HepG2 (cell line): Measurements from ENCODE around the gene PPFIA3. TPM values are rescaled to one million over a fixed set of nuclear protein-coding genes. Genes with fewer than 3 reads are reported as not detected.

ENCODE experiments used
- CC2D1A ChIP-seq: sonication (generic); formaldehyde crosslinking; IDR thresholded peaks from 2 replicates; pipeline ENCODE4 v1.8.1; 2023; ENCODE audit warnings: mild to moderate bottlenecking, missing genetic modification reagents
- E2F5 ChIP-seq: sonication (generic); formaldehyde crosslinking; conservative IDR thresholded peaks from 2 replicates; pipeline ENCODE4 v1.4.0; 2020; ENCODE audit warnings: missing genetic modification reagents
- ETV5 ChIP-seq: IDR thresholded peaks from 2 replicates; pipeline ENCODE4 v1.6.1; 2018; ENCODE audit warnings: missing biosample characterization, missing genetic modification reagents, inconsistent platforms, borderline replicate concordance
- GMEB1 ChIP-seq: sonication (generic); formaldehyde crosslinking; IDR thresholded peaks from 2 replicates; pipeline ENCODE4 v1.5.1; 2020; ENCODE audit warnings: missing genetic modification reagents, mild to moderate bottlenecking, borderline replicate concordance
- KLF16 ChIP-seq, 2 experiments: sonication (generic) in 1 of 2; formaldehyde crosslinking in 1 of 2; IDR thresholded peaks; 2 replicates each; pipeline versions ENCODE4 v1.6.1 to v1.8.0; 2016 to 2023; ENCODE audit warnings: missing genetic modification reagents in 2 of 2, missing compliant biosample characterization in 1 of 2
- KLF6 ChIP-seq: IDR thresholded peaks from 2 replicates; pipeline ENCODE4 v1.8.0; 2016; ENCODE audit warnings: missing biosample characterization, missing genetic modification reagents
- MTF1 ChIP-seq: sonication (generic); formaldehyde crosslinking; IDR thresholded peaks from 2 replicates; pipeline ENCODE4 v1.5.0; 2020; ENCODE audit warnings: missing genetic modification reagents
- MXD4 ChIP-seq: IDR thresholded peaks from 2 replicates; pipeline ENCODE4 v1.6.1; 2016; ENCODE audit warnings: mild to moderate bottlenecking, missing biosample characterization, missing genetic modification reagents
- TAF1 ChIP-seq: sonication (generic); formaldehyde crosslinking; IDR thresholded peaks from 2 replicates; pipeline ENCODE4 v1.4.0; 2020; ENCODE audit warnings: missing genetic modification reagents
- TBL1XR1 ChIP-seq: fragments of 150-350 bp; IDR thresholded peaks from 2 replicates; pipeline ENCODE4 v1.6.1; 2014; ENCODE audit warnings: borderline replicate concordance, low read length; ENCODE audit not compliant: partially characterized antibody
- TFDP1 ChIP-seq: IDR thresholded peaks from 2 replicates; pipeline ENCODE4 v1.6.1; 2016; ENCODE audit warnings: missing compliant biosample characterization, missing genetic modification reagents, borderline replicate concordance
- TGIF2 ChIP-seq: IDR thresholded peaks from 2 replicates; pipeline ENCODE4 v1.6.1; 2016; ENCODE audit warnings: control low read depth, missing compliant biosample characterization
- ZMAT3 ChIP-seq: sonication (generic); formaldehyde crosslinking; conservative IDR thresholded peaks from 2 replicates; pipeline ENCODE4 v1.7.0; 2021; ENCODE audit warnings: missing genetic modification reagents
- ZNF138 ChIP-seq: sonication (generic); formaldehyde crosslinking; IDR thresholded peaks from 2 replicates; pipeline ENCODE4 v1.5.0; 2020; ENCODE audit warnings: mild to moderate bottlenecking, low read depth, missing genetic modification reagents
- ZNF263 ChIP-seq: sonication (generic); formaldehyde crosslinking; IDR thresholded peaks from 2 replicates; pipeline ENCODE4 v1.4.0; 2020; ENCODE audit warnings: missing genetic modification reagents
- ZNF619 ChIP-seq: sonication (generic); formaldehyde crosslinking; IDR thresholded peaks from 2 replicates; pipeline ENCODE4 v1.4.0; 2020; ENCODE audit warnings: mild to moderate bottlenecking, missing genetic modification reagents
- ZNF782 ChIP-seq: sonication (generic); formaldehyde crosslinking; IDR thresholded peaks from 2 replicates; pipeline ENCODE4 v1.4.0; 2020; ENCODE audit warnings: missing genetic modification reagents, mild to moderate bottlenecking, borderline replicate concordance
- polyA plus RNA-seq, 8 experiments: library from polyadenylated mRNA; depleted of rRNA in 3 of 8; stranded (reverse) in 7 of 8; unstranded in 1 of 8; fragments of >200 nt; fragmentation: Illumina TruSeq in 4 of 8; extraction: Trizol in 4 of 8; gene quantifications; 2 replicates each; pipeline versions ENCODE4 v1.2.1 to v1.2.3, GENCODE V29; 2011 to 2016; ENCODE audit warnings: low read depth in 4 of 8, missing spikeins in 1 of 8, mixed read lengths in 1 of 8; ENCODE audit not compliant: insufficient read depth in 1 of 8
- total RNA-seq, 5 experiments: library from RNA; depleted of rRNA; stranded (reverse); fragments of >200 nt; fragmentation: Illumina TruSeq; extraction: Trizol; gene quantifications; 2 replicates each; pipeline ENCODE4 v1.2.3, GENCODE V29; 2016; ENCODE audit warnings: low read depth in 1 of 5
- TF ChIP-seq, protein P1 (sequence below), 2 experiments: sonication (generic) in 1 of 2; formaldehyde crosslinking in 1 of 2; IDR thresholded peaks; 2 replicates each; pipeline versions ENCODE4 v1.6.1 to v1.9.0; 2014 to 2022; ENCODE audit warnings: antibody characterized with exemption in 1 of 2, borderline replicate concordance in 1 of 2, inconsistent platforms in 1 of 2, low read depth in 1 of 2, missing genetic modification reagents in 1 of 2

PPFIA3 gene
- total and polyA plus RNA-seq, 2 of the 13 experiments (the other 11 are each of a cell fraction or from before 2014, with no cell fraction given) = 6.7 to 8.6 TPM

GRCh38 chr19:49118565-49119410 lies 556 bp upstream of the PPFIA3 start, which contains the start of gene C19orf73 (continued):
- TF ChIP-seq, protein P1, sequence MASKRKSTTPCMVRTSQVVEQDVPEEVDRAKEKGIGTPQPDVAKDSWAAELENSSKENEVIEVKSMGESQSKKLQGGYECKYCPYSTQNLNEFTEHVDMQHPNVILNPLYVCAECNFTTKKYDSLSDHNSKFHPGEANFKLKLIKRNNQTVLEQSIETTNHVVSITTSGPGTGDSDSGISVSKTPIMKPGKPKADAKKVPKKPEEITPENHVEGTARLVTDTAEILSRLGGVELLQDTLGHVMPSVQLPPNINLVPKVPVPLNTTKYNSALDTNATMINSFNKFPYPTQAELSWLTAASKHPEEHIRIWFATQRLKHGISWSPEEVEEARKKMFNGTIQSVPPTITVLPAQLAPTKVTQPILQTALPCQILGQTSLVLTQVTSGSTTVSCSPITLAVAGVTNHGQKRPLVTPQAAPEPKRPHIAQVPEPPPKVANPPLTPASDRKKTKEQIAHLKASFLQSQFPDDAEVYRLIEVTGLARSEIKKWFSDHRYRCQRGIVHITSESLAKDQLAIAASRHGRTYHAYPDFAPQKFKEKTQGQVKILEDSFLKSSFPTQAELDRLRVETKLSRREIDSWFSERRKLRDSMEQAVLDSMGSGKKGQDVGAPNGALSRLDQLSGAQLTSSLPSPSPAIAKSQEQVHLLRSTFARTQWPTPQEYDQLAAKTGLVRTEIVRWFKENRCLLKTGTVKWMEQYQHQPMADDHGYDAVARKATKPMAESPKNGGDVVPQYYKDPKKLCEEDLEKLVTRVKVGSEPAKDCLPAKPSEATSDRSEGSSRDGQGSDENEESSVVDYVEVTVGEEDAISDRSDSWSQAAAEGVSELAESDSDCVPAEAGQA (IDR thresholded peaks at IDR 0.05; ENCODE audit: low read depth) = no peak
- TF ChIP-seq, protein P1 (CRISPR knock-in tag; IDR thresholded peaks at IDR 0.05; ENCODE audit: borderline replicate concordance) = 0 out of 2 replicates have a peak, but pooled peaks have one; percentile 82
- TF ChIP-seq ZNF138 (CRISPR knock-in tag) = peak; percentile 50; the same call in 1 of the 2 replicates
- TF ChIP-seq TFDP1 (CRISPR knock-in tag) = peak; percentile 94; the same call in 1 of the 2 replicates
- TF ChIP-seq TGIF2 (CRISPR knock-in tag) = 0 out of 2 replicates have a peak, but pooled peaks have one; percentile 34
- peak; percentile 79 for TF ChIP-seq GMEB1 (CRISPR knock-in tag)
- TF ChIP-seq ZNF619 (CRISPR knock-in tag) = 0 out of 2 replicates have a peak, but pooled peaks have one; percentile 40
- peak; percentile 71; the same call in 1 of the 2 replicates for TF ChIP-seq KLF6 (CRISPR knock-in tag)
- peak in 1 of 2 experiments; percentile 63; a peak in 1 of 4 replicates for TF ChIP-seq KLF16 (CRISPR knock-in tag; IDR thresholded peaks at IDR 0.05)
- TF ChIP-seq MXD4 = peak; percentile 74
- peak; percentile 75 for TF ChIP-seq TAF1
- TF ChIP-seq ETV5 (CRISPR knock-in tag) = peak; percentile 63
- no peak; the same call in 1 of the 2 replicates for TF ChIP-seq ZNF263 (CRISPR knock-in tag)
- no peak for TF ChIP-seq CC2D1A (CRISPR knock-in tag)
- peak; percentile 94 for TF ChIP-seq ZMAT3 (CRISPR knock-in tag)
- no peak for TF ChIP-seq TBL1XR1
- 0 out of 2 replicates have a peak, but pooled peaks have one; percentile 27 for TF ChIP-seq MTF1 (CRISPR knock-in tag)
- peak; percentile 63; the same call in 1 of the 2 replicates for TF ChIP-seq E2F5
- TF ChIP-seq ZNF782 = peak; percentile 87; the same call in 1 of the 2 replicates
